Fibroblast of skin of right biceps (primary cell): ENCODE measurements around the gene ZNF784.

ENCODE experiments used
- DNase-seq: peaks from one replicate; pipeline ENCODE4 v3.0.0-alpha.2; 2013

Gene ZNF784, protein sequence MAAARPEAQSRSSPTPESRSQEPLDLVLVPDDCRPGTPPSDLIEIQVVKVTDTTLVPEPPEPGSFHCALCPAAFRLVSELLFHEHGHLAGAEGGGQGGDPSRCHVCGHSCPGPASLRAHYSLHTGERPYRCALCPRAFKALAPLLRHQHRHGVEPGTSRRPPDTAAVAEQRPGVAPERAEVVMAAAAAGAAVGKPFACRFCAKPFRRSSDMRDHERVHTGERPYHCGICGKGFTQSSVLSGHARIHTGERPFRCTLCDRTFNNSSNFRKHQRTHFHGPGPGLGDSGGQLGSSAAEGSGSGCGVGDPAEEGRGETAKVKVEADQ

DNA sequence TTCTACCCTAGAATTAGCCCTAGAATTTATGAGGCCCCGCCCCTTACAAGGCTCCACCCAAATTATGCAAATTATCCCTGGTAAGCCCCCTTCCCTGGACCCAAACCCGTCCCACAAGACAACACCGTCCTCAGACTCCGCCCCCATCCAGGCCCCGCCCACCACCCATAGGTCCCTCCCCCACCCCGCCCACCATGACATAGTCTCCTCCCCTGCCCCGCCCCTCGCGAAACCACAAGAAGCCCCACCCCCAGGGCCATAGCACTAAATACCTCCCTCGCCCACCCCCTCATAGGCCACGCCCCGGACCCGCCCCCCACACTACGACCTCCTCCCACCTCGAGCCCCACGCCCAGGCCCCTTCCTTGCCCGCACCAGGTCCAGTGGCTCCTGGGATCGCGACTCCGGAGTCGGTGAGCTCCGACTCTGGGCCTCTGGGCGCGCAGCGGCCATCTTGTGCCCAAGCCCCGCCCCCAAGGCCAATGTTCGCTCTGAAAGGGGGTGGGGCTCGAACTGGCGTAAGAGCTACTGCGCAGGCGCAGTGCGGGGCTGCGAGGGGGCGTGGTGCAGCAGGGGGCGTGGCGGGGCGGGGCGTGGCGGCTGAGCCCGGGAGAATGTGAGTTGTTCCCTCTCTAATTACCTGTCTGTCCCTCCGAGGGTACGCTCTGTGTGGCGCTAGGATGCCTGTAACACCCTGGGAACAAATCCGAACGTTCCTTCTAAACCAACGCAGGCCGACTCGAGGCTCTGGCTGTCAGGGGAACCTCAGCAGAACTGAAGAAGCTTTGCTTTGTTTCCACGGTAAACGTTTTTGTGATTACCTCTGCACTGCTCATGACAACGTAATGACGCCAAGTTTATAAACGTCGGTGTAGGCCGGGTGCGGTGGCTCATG, at the start of gene ZNF784:
Gene ZNF784, minus strand, starts transcription at position 458 of the 895 bp plus-strand sequence. Its CDS starts 5 bp downstream, at position 453.
- peak; percentile 91 for DNase-seq

DNA sequence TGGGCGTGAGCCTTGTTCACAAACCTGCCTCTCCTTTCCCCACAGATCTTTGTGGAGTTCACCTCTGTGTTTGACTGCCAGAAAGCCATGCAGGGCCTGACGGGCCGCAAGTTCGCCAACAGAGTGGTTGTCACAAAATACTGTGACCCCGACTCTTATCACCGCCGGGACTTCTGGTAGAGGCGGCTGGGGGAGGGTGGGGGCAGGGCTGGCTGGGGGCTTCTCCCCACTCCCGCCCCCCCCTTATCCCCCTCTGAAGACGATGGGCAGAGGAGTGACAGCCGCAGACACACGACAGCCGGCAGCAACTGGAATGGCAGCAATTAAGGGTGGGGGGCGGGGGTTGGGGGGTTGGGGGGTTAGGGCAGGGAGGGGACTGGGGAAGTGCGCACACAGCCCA, 49.5 kb upstream of the ZNF784 start:
- DNase-seq = no peak

GRCh38 chr19:55673465-55673864, 49.1 kb upstream of the ZNF784 start:
- no peak for DNase-seq

DNA sequence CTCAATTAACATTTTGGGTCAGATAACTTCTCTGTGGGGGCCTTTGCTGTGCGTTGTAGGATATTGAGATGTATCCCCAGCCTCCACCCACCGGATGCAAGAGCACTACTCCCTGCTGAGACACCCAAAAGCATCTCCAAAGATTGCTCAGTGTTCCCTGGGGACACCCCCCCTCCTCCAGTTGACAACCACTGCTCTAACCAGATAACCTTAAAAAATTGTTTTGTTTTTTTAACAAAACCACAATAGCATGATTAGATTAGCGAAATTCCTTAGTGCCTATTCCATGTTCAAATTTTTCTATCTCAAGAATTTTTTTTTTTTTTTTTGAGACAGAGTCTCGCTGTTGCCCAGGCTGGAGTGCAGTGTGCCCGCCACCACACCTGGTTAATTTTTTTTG, 48.1 kb upstream of the ZNF784 start:
- DNase-seq = peak; percentile 60

DNA sequence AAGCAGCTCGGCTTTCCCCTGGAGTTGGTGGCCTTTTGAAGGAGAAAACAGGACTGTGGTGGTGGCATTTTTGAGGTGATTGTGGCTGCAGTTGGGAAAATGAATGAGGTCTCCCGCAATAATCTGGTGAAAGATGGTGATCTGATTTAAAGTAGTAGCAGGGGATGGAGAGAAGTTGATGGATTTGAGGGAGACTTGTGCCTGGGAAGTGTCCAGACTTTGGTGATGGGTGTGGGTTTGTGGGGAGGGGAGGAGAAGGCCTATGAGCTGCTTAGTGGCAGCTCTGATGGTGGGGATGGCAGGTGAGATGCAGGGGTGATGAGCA, 46.6 kb upstream of the ZNF784 start:
- no peak for DNase-seq

- no peak for DNase-seq
These were observed 46.1 kb upstream of the ZNF784 start for GRCh38 chr19:55670280-55671053.

DNA sequence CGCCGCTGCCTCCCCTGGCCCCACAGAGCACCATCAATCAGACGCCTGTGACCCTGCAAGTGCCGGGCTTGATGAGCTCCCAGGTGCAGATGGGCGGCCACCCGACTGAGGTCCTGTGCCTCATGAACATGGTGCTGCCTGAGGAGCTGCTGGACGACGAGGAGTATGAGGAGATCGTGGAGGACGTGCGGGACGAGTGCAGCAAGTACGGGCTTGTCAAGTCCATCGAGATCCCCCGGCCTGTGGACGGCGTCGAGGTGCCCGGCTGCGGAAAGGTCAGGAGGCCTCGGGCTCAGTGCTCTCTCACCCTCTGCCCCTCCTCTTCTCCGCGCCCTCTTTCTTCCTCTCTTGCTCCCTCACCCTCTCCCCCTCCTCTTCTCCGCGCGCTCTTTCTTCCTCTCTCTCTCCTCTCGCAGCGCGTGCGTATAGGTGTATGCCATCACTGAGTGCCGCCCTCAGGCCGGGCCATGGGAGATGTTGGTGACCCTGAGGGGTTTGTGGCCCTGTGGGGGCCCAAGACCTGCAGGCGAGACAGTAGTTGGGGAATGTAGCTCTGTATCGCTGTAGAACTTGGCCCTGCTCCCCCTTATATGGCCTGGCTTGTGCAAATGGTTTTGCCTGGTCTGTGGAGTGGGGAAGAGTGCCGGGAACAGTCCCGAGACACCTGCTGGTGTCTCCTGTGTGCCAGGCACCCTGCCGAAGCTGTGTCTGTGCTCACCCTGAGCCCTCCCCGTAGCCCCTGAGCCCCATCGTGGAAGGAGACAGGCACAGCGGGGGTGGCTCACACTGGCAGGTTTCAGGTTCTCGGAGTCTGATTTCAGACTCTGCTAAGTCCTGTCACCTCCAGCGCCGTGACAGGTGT, 45.3 kb upstream of the ZNF784 start:
- DNase-seq = no peak

- no peak for DNase-seq
These were observed 44.4 kb upstream of the ZNF784 start for GRCh38 chr19:55668603-55669348.

- no peak for DNase-seq
These were observed 43.6 kb upstream of the ZNF784 start for GRCh38 chr19:55667958-55668357.

DNA sequence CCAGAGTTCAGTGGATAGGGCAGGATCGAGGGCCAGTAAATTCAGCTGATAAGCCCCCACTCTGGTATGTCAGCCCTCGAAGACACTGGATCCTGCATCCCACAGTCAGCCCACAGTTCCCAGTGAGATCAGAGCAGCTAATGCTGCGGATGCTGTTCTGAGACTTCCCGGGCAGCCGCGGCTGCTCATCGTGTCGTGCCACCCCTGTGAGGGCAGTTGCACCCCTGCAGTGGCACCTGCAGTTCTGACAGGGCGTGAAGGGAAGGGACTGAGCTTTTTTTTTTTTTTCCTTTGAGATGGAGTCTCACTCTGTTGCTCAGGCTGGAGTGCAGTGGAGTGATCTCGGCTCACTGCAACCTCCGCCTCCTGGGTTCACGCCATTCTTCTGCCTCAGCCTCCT, 43.1 kb upstream of the ZNF784 start:
- DNase-seq = no peak

DNA sequence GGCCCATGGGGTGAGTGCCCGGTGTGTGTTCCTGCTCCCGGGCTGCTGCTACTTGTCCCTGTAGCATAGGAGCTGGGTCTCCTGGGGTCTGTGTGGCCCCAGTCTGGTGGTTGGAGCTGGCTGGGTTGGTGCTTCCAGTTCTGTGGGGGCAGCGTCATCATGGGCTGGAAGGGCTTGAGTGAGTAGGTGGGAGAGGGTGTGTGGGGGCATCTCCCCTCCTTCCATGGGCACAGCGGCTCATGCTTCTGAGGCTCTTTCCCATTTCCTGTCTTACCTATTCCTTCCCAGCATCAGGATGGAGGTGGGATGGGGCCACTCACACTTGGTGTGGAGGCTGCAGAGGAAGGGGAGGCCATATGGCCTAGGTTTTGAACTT, 42.6 kb upstream of the ZNF784 start:
- DNase-seq = no peak

DNA sequence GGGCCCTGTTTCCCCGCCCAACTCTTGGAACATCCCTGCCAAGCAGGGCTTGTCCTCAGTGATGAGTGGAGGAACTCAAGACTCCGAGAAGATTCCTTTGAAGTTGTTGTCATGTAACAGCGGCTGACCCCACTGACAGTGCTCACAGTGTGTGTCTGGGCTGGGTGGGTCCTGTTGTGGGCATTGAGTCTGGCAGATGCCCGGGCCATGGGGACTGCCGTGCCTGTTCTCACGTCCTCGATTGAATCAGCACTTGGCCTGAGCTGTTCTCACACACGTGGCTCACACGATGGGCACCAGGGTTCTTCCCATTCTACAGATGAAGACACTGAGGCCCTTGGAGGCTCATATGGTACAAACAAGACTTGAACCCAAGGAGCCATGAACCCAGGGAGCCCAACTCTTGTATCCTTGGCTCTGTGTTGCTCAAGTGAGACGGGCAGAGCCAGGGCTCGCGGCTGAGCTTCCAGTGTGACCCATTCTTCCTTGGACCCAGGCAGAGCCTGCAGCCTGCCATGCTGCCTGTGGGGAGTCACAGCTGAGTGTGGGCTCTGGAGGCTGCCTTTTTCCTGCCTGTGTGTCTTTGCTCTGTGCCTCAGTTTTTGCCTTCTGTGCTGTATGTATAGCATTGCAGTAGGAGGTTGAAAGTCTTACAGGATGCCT, 42.1 kb upstream of the ZNF784 start:
- DNase-seq = no peak

GRCh38 chr19:55663846-55664536, 39.6 kb upstream of the ZNF784 start:
- DNase-seq = no peak

DNA sequence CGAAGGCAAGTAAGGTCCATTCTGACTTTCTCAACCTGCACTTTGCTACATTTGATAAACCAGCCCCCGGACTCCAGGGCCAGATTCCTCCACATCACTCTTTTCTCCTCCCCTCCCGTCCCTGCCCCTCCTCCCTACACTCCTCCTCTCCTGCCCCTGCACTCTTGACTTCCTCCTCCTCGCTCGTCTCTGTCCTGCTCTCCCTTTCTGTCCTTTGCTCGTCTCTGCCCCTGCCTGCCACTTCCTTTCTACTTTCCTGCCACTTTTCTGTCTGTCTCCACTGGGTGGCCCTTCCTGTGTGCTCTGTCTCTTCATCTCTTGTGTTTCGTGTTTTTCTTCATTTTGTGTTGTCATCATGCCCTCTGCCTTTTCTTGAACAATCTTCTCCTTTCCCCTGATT, 37.5 kb upstream of the ZNF784 start:
- DNase-seq = no peak

DNA sequence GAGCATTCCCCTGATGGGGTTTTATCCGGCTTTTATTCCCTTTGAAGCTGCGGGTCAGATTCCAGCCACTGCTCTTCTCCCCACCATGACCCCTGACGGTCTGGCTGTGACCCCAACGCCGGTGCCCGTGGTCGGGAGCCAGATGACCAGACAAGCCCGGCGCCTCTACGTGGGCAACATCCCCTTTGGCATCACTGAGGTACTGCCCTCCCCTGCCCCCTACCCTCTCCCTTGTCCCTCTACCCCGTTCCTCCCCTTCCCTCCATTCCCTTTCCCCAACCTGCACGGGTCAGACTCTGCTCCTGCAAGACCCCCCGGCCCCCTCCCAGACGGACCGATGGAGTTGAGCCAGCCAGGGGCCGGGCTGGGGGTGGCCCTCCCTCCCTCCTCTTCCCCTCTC, 36.6 kb upstream of the ZNF784 start:
- no peak for DNase-seq

DNA sequence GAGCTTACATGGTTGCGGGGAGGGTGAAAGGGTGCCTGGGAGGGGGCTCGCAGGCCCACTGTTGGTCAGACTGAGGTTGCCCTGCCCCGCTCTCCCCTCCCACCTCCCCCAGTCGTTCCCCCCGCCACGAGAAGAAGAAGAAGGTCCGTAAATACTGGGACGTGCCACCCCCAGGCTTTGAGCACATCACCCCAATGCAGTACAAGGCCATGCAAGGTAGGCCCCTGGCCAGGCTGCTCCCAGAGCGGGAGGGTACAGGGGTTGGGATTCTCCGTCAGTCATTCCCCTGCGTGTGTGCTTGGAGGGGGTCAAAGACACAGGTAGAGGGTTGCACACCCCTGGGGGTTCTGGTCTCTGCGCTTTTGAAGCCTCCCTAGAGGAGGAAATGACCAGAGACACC, 36.0 kb upstream of the ZNF784 start:
- no peak for DNase-seq

DNA sequence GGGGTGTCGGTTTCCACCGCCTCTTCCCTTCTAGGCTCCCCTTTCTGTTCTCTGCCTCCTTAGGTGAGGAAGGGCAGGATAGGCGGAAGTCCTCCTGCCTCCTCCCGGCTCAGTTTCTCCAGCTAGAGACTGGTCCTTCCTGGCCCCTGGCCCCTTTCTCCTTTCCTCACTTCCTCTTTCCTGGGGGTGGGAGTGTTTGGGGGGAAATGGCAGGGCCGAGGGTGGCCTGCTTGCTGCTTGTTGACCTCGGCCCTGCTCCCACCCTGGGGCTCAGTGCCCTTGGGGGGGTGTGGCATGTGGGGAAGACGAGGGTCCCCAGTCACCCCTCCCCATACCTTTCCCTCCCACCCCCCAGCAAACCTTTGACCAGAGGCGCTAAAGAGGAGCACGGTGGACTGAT, 35.5 kb upstream of the ZNF784 start:
- no peak for DNase-seq

DNA sequence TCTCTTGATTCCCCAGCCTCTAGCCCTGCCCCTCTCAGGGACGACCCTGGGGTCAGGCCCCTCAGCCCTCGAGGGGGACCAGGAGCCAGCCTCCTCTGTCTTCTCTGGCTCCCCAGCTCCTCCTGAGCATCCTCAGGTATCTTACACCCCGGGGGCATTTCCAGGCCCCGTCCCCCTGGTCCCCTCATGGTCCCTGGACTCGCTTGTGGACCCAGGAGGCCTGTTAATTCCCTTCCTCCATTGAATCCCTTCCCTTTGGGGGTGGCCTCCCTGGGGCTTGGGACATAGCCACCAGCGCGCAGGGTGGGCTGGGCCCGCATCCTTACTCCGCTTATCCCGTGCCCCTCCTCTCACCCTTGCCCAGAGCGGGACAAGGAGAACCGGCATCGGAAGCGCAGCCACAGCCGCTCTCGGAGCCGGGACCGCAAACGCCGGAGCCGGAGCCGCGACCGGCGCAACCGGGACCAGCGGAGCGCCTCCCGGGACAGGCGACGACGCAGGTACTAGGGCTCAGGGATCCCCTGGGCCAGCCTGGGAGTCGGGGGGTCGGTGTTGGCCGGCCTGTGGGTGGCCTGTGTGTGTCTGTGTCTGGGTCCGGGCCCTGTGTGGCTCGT, 34.6 kb upstream of the ZNF784 start:
- DNase-seq = no peak

- no peak for DNase-seq
These were observed 32.8 kb upstream of the ZNF784 start for GRCh38 chr19:55656988-55657747.
